ENCODE data around the gene NPAS3.

NPAS3 gene

GRCh38 chr14:33733721-33734120 is 795.0 kb downstream of the NPAS3 start:
- Histone ChIP-seq H3K4me2 (peak overlapping the region in 1 of 11 experiments; percentile 51; a peak in 2 of 22 replicates), H3K9ac (no peak overlapping the region), H3K4me1 (peaks cover 0 to 15% (median 10%) of the 10 kb centered on the region in 10 experiments; a peak in 14 of 20 replicates), H3K27ac (no peak overlapping the region), H3K27me3 (no peaks in the 10 kb centered on the region), H3K36me3 (no peaks in the 10 kb centered on the region), H4K20me1 (no peaks in the 10 kb centered on the region), H3K9me3 (replicated peaks in 1 of 11) (no peaks in the 10 kb centered on the region), H3K4me3 (no peak overlapping the region)
- no peak for TF ChIP-seq Cebpa-rat (IDR thresholded peaks at IDR 0.05)

- H3K4me1 ChIP-seq = peaks cover 0 to 15% (median 10%) of the 10 kb centered on the region in 10 experiments; a peak in 14 of 20 replicates
- no peaks in the 10 kb centered on the region for H3K27me3 ChIP-seq
- no peaks in the 10 kb centered on the region for H3K36me3 ChIP-seq
- H3K9ac ChIP-seq = no peak overlapping the region
- no peaks in the 10 kb centered on the region for H3K9me3 ChIP-seq (replicated peaks in 1 of 11)
- H3K27ac ChIP-seq = no peak overlapping the region
- H3K4me3 ChIP-seq = no peak overlapping the region
- peak overlapping the region; percentile 1 to 51 (median 33); a peak in 17 of 22 replicates for H3K4me2 ChIP-seq
- TF ChIP-seq Cebpa-rat (IDR thresholded peaks at IDR 0.05) = no peak
- no peaks in the 10 kb centered on the region for H4K20me1 ChIP-seq
These were observed 795.7 kb downstream of the NPAS3 start for GRCh38 chr14:33734387-33734786.

GRCh38 chr14:33736299-33736825 is 797.7 kb downstream of the NPAS3 start:
- no peak for TF ChIP-seq Cebpa-rat (IDR thresholded peaks at IDR 0.05)
- no peaks in the 10 kb centered on the region for H3K36me3 ChIP-seq
- peaks cover 0 to 15% (median 10%) of the 10 kb centered on the region in 10 experiments; a peak in 14 of 20 replicates for H3K4me1 ChIP-seq
- H3K4me3 ChIP-seq = no peak overlapping the region
- no peak overlapping the region for H3K4me2 ChIP-seq
- H3K27me3 ChIP-seq = no peaks in the 10 kb centered on the region
- H4K20me1 ChIP-seq = no peaks in the 10 kb centered on the region
- H3K9me3 ChIP-seq (replicated peaks in 1 of 11) = no peaks in the 10 kb centered on the region
- H3K9ac ChIP-seq = no peak overlapping the region
- H3K27ac ChIP-seq = no peak overlapping the region

GRCh38 chr14:33736979-33737378 is 798.3 kb downstream of the NPAS3 start:
- H3K27me3 ChIP-seq = no peaks in the 10 kb centered on the region
- H3K27ac ChIP-seq = no peak overlapping the region
- no peaks in the 10 kb centered on the region for H3K9me3 ChIP-seq (replicated peaks in 1 of 11)
- no peak overlapping the region for H3K4me2 ChIP-seq
- TF ChIP-seq Cebpa-rat (IDR thresholded peaks at IDR 0.05) = no peak
- no peak overlapping the region for H3K9ac ChIP-seq
- peaks cover 0 to 15% (median 10%) of the 10 kb centered on the region in 10 experiments; a peak in 14 of 20 replicates for H3K4me1 ChIP-seq
- no peaks in the 10 kb centered on the region for H3K36me3 ChIP-seq
- no peaks in the 10 kb centered on the region for H4K20me1 ChIP-seq
- no peak overlapping the region for H3K4me3 ChIP-seq

- Histone ChIP-seq H3K27ac (no peak overlapping the region), H3K4me3 (no peak overlapping the region), H3K9ac (no peak overlapping the region), H4K20me1 (no peaks in the 10 kb centered on the region), H3K27me3 (no peaks in the 10 kb centered on the region), H3K4me2 (no peak overlapping the region), H3K4me1 (peaks cover 0 to 15% (median 10%) of the 10 kb centered on the region in 10 experiments; a peak in 14 of 20 replicates), H3K9me3 (replicated peaks in 1 of 11) (no peaks in the 10 kb centered on the region), H3K36me3 (no peaks in the 10 kb centered on the region)
- TF ChIP-seq Cebpa-rat (IDR thresholded peaks at IDR 0.05) = no peak
These were observed 798.8 kb downstream of the NPAS3 start for GRCh38 chr14:33737446-33737845.

GRCh38 chr14:33738029-33738428 is 799.4 kb downstream of the NPAS3 start:
- peaks cover 3 to 6% (median 4%) of the 10 kb centered on the region in 11 experiments; a peak in 20 of 22 replicates for H3K9me3 ChIP-seq (replicated peaks in 1 of 11)
- peaks cover 0 to 15% (median 10%) of the 10 kb centered on the region in 10 experiments; a peak in 14 of 20 replicates for H3K4me1 ChIP-seq
- no peak overlapping the region for H3K4me2 ChIP-seq
- no peak overlapping the region for H3K27ac ChIP-seq
- no peak overlapping the region for H3K9ac ChIP-seq
- no peak overlapping the region for H3K4me3 ChIP-seq
- no peaks in the 10 kb centered on the region for H4K20me1 ChIP-seq
- no peak for TF ChIP-seq Cebpa-rat (IDR thresholded peaks at IDR 0.05)
- H3K36me3 ChIP-seq = no peaks in the 10 kb centered on the region
- no peaks in the 10 kb centered on the region for H3K27me3 ChIP-seq

GRCh38 chr14:33738491-33738890 is 799.8 kb downstream of the NPAS3 start:
- no peak for TF ChIP-seq Cebpa-rat (IDR thresholded peaks at IDR 0.05)
- H3K4me1 ChIP-seq = peaks cover 0 to 15% (median 10%) of the 10 kb centered on the region in 10 experiments; a peak in 14 of 20 replicates
- peaks cover 8 to 10% (median 8%) of the 10 kb centered on the region in 11 experiments; a peak in 20 of 22 replicates for H3K9me3 ChIP-seq (replicated peaks in 1 of 11)
- no peak overlapping the region for H3K27ac ChIP-seq
- H3K4me2 ChIP-seq = no peak overlapping the region
- H3K27me3 ChIP-seq = no peaks in the 10 kb centered on the region
- H3K9ac ChIP-seq = no peak overlapping the region
- no peaks in the 10 kb centered on the region for H4K20me1 ChIP-seq
- H3K36me3 ChIP-seq = no peaks in the 10 kb centered on the region
- H3K4me3 ChIP-seq = no peak overlapping the region

GRCh38 chr14:33740531-33740930 is 801.9 kb downstream of the NPAS3 start:
- Histone ChIP-seq H3K36me3 (no peaks in the 10 kb centered on the region), H3K9ac (no peak overlapping the region), H4K20me1 (no peaks in the 10 kb centered on the region), H3K4me2 (no peak overlapping the region), H3K4me3 (no peak overlapping the region), H3K27me3 (no peaks in the 10 kb centered on the region), H3K9me3 (replicated peaks in 1 of 11) (peaks cover 14 to 22% (median 19%) of the 10 kb centered on the region in 11 experiments), H3K27ac (no peak overlapping the region), H3K4me1 (peaks cover 0 to 8% (median 0%) of the 10 kb centered on the region in 10 experiments; a peak in 3 of 20 replicates)
- TF ChIP-seq Cebpa-rat (IDR thresholded peaks at IDR 0.05) = no peak

- H3K27me3 ChIP-seq = no peaks in the 10 kb centered on the region
- no peak overlapping the region for H3K27ac ChIP-seq
- no peaks in the 10 kb centered on the region for H3K36me3 ChIP-seq
- TF ChIP-seq Cebpa-rat (IDR thresholded peaks at IDR 0.05) = no peak
- no peak overlapping the region for H3K4me3 ChIP-seq
- H3K4me1 ChIP-seq = peaks cover 0 to 6% (median 0%) of the 10 kb centered on the region in 10 experiments; a peak in 3 of 20 replicates
- no peaks in the 10 kb centered on the region for H4K20me1 ChIP-seq
- peaks cover 14 to 22% (median 19%) of the 10 kb centered on the region in 11 experiments for H3K9me3 ChIP-seq (replicated peaks in 1 of 11)
- H3K4me2 ChIP-seq = no peak overlapping the region
- H3K9ac ChIP-seq = no peak overlapping the region
These were observed 803.5 kb downstream of the NPAS3 start for GRCh38 chr14:33742166-33742565.

GRCh38 chr14:33745163-33745562 is 806.5 kb downstream of the NPAS3 start:
- Histone ChIP-seq H4K20me1 (no peaks in the 10 kb centered on the region), H3K4me3 (no peak overlapping the region), H3K27ac (no peak overlapping the region), H3K27me3 (no peaks in the 10 kb centered on the region), H3K4me1 (no peaks in the 10 kb centered on the region), H3K9me3 (replicated peaks in 1 of 11) (peaks cover 14 to 22% (median 19%) of the 10 kb centered on the region in 11 experiments), H3K36me3 (no peaks in the 10 kb centered on the region), H3K4me2 (no peak overlapping the region), H3K9ac (no peak overlapping the region)
- no peak for TF ChIP-seq Cebpa-rat (IDR thresholded peaks at IDR 0.05)

Data from BLaER1 treated with 17β-estradiol and CSF1 and Interleukin-3, amounts not matched to agents 10 nM and 100 nM (cell line).